Measurements from ENCODE around the gene SLC36A3.
"Not testable (repeated sequence)": the region's sequence is repeated elsewhere in the genome, so short reads cannot be mapped to it uniquely, and the experiment has no call there.

SLC36A3 gene

DNA sequence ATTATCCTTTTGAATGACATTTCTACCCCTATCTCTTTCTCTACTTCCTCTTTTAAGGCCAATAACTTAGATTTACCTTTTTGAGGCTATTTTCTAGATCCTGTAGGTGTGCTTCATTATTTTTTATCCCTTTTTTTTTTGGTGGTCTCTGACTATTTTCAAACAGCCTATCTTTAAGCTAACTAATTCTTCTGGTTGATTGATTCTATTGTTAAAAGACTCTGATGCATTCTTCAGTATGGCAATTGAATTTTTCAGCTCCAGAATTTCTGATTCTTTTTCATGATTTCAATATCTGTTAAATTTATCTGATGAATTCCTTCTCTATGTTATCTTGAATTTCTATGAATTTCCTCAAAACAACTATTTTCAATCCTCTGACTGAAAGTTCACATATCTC, 7.4 kb upstream of the SLC36A3 start:
- no peaks in the 10 kb centered on the region for H3K9me3 ChIP-seq (ENCODE audit: control insufficient read depth, insufficient read depth, low read length)

GRCh38 chr5:151309821-151310220, 6.3 kb upstream of the SLC36A3 start:
- not testable (repeated sequence) for H3K27ac ChIP-seq (ENCODE audit: low read depth, low read length); H3K36me3 ChIP-seq (ENCODE audit: control insufficient read depth, low read length); H3K79me2 ChIP-seq (ENCODE audit: control insufficient read depth, low read length); H3K4me3 ChIP-seq (ENCODE audit: low read length); H3K9me3 ChIP-seq (ENCODE audit: control insufficient read depth, insufficient read depth, low read length); H3K4me1 ChIP-seq (ENCODE audit: control insufficient read depth, low read length); H3K4me2 ChIP-seq (ENCODE audit: low read length); H4K20me1 ChIP-seq (ENCODE audit: control insufficient read depth, insufficient read depth, low read depth, low read length); H3F3A ChIP-seq (ENCODE audit: control insufficient read depth, insufficient read depth); H3K9me2 ChIP-seq (replicated peaks; ENCODE audit: control insufficient read depth, low read length); H3K27me3 ChIP-seq (ENCODE audit: control insufficient read depth, low read length)

More for the DNA sequence above, 7.4 kb upstream of the SLC36A3 start:
- no peak overlapping the region for H3K4me3 ChIP-seq (ENCODE audit: low read length)
- no peaks in the 10 kb centered on the region for H3K9me2 ChIP-seq (replicated peaks; ENCODE audit: control insufficient read depth, low read length)
- H3K4me2 ChIP-seq (ENCODE audit: low read length) = no peak overlapping the region
- 0 out of 2 replicates have a peak, but pooled peaks cover 2% of the 10 kb centered on the region for H3K4me1 ChIP-seq (ENCODE audit: control insufficient read depth, low read length)
- H4K20me1 ChIP-seq (ENCODE audit: control insufficient read depth, insufficient read depth, low read depth, low read length) = no peaks in the 10 kb centered on the region
- H3F3A ChIP-seq (ENCODE audit: control insufficient read depth, insufficient read depth) = no peaks in the 10 kb centered on the region
- peaks cover 9% of the 10 kb centered on the region; the same call in 1 of the 2 replicates for H3K27me3 ChIP-seq (ENCODE audit: control insufficient read depth, low read length)
- no peak overlapping the region for H3K27ac ChIP-seq (ENCODE audit: low read depth, low read length)
- TF ChIP-seq, protein P1, sequence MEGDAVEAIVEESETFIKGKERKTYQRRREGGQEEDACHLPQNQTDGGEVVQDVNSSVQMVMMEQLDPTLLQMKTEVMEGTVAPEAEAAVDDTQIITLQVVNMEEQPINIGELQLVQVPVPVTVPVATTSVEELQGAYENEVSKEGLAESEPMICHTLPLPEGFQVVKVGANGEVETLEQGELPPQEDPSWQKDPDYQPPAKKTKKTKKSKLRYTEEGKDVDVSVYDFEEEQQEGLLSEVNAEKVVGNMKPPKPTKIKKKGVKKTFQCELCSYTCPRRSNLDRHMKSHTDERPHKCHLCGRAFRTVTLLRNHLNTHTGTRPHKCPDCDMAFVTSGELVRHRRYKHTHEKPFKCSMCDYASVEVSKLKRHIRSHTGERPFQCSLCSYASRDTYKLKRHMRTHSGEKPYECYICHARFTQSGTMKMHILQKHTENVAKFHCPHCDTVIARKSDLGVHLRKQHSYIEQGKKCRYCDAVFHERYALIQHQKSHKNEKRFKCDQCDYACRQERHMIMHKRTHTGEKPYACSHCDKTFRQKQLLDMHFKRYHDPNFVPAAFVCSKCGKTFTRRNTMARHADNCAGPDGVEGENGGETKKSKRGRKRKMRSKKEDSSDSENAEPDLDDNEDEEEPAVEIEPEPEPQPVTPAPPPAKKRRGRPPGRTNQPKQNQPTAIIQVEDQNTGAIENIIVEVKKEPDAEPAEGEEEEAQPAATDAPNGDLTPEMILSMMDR (IDR thresholded peaks at IDR 0.05; ENCODE audit: low read depth, low read length, poor library complexity, severe bottlenecking) = no peak
- H3K36me3 ChIP-seq (ENCODE audit: control insufficient read depth, low read length) = no peaks in the 10 kb centered on the region
- no peaks in the 10 kb centered on the region for H3K79me2 ChIP-seq (ENCODE audit: control insufficient read depth, low read length)

DNA sequence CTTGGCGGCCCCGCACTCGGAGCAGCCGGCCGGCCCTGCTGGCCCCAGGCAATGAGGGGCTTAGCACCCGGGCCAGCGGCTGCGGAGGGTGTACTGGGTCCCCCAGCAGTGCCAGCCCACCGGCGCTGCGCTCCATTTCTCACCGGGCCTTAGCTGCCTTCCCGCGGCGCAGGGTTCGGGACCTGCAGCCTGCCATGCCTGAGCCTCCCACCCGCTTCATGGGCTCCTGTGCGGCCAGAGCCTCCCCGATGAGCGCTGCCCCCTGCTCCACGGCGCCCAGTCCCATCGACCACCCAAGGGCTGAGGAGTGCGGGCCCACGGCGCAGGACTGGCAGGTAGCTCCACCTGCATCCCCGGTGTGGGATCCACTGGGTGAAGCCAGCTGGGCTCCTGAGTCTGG, 5.7 kb upstream of the SLC36A3 start:
- H3K36me3 ChIP-seq (ENCODE audit: control insufficient read depth, low read length); H3K27ac ChIP-seq (ENCODE audit: low read depth, low read length); H3K4me2 ChIP-seq (ENCODE audit: low read length); H3K9me2 ChIP-seq (replicated peaks; ENCODE audit: control insufficient read depth, low read length); H3F3A ChIP-seq (ENCODE audit: control insufficient read depth, insufficient read depth); H4K20me1 ChIP-seq (ENCODE audit: control insufficient read depth, insufficient read depth, low read depth, low read length); H3K4me3 ChIP-seq (ENCODE audit: low read length); H3K4me1 ChIP-seq (ENCODE audit: control insufficient read depth, low read length); H3K79me2 ChIP-seq (ENCODE audit: control insufficient read depth, low read length); H3K9me3 ChIP-seq (ENCODE audit: control insufficient read depth, insufficient read depth, low read length); H3K27me3 ChIP-seq (ENCODE audit: control insufficient read depth, low read length): not testable (repeated sequence)

GRCh38 chr5:151298063-151298855, 5.3 kb downstream of the SLC36A3 start:
- H3K36me3 ChIP-seq (ENCODE audit: control insufficient read depth, low read length) = no peaks in the 10 kb centered on the region
- no peaks in the 10 kb centered on the region for H3K79me2 ChIP-seq (ENCODE audit: control insufficient read depth, low read length)
- no peaks in the 10 kb centered on the region for H3K4me1 ChIP-seq (ENCODE audit: control insufficient read depth, low read length)
- peaks cover 24% of the 10 kb centered on the region for H3K27me3 ChIP-seq (ENCODE audit: control insufficient read depth, low read length)
- H3K27ac ChIP-seq (ENCODE audit: low read depth, low read length) = no peak overlapping the region
- no peak for TF ChIP-seq EZH2phosphoT487 (IDR thresholded peaks at IDR 0.05; ENCODE audit: borderline replicate concordance, low read length)
- TF ChIP-seq, protein P1 (IDR thresholded peaks at IDR 0.05; ENCODE audit: low read depth, low read length, poor library complexity, severe bottlenecking) = peak; percentile 56
- H3F3A ChIP-seq (ENCODE audit: control insufficient read depth, insufficient read depth) = no peaks in the 10 kb centered on the region
- no peak overlapping the region for H3K4me3 ChIP-seq (ENCODE audit: low read length)
- no peaks in the 10 kb centered on the region for H4K20me1 ChIP-seq (ENCODE audit: control insufficient read depth, insufficient read depth, low read depth, low read length)
- H3K9me2 ChIP-seq (replicated peaks; ENCODE audit: control insufficient read depth, low read length) = no peaks in the 10 kb centered on the region
- no peaks in the 10 kb centered on the region for H3K9me3 ChIP-seq (ENCODE audit: control insufficient read depth, insufficient read depth, low read length)
- H3K4me2 ChIP-seq (ENCODE audit: low read length) = no peak overlapping the region
